Hepatocyte (in vitro differentiated cells): ENCODE results near the gene MTMR10.

Source experiments
- CTCF ChIP-seq: fragments of 200-600 bp; sonication (generic); IDR thresholded peaks from 2 replicates; pipeline ENCODE4 v1.5.1; 2016; ENCODE audit warnings: antibody characterized with exemption, mild to moderate bottlenecking; ENCODE audit not compliant: poor library complexity
- EZH2 ChIP-seq: fragments of 200-600 bp; sonication (generic); IDR thresholded peaks from 2 replicates; pipeline ENCODE4 v1.6.1; 2016; ENCODE audit warnings: antibody characterized with exemption, mild to moderate bottlenecking, borderline replicate concordance

DNA sequence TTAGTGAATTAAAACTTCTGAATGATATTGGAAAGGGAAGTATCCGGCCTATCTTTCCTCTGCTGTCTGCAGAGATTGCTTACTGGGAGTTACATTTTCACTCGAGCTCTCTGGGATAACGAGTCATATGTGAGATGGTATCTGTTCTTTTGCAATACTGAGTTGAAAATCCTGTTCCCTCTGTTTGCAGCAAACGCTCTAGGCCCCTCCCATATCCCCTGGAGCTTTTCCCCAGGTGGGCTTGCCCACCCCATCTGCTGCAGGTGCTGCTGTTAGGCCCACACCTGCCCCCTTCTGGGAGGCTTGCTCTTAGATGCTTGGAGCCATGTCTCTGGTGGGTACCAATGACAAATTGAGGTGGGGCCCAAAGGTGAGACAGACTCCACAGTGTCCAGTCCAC lies 42.7 kb upstream of the MTMR10 start:
- TF ChIP-seq CTCF (no peak), EZH2 (no peak)
